Activated CD8-positive, alpha-beta memory T cell treated with anti-CD3 and anti-CD28 coated beads, Interleukin-2, amount 50 U/mL, for 1 hour (primary cell): ENCODE measurements around the gene CAMK2A.

Experiments used
- DNase-seq: peaks from one replicate; pipeline ENCODE4 v3.0.0-alpha.2; 2020; ENCODE audit errors: extremely low read depth

The CAMK2A gene

GRCh38 chr5:150316320-150316719 is 26.7 kb upstream of the CAMK2A start:
- DNase-seq, result no peak

GRCh38 chr5:150315245-150315644 is 25.7 kb upstream of the CAMK2A start:
- no peak for DNase-seq

- no peak for DNase-seq
These were observed 24.5 kb upstream of the CAMK2A start for GRCh38 chr5:150313921-150314716.

GRCh38 chr5:150313501-150313900 is 23.9 kb upstream of the CAMK2A start:
- no peak for DNase-seq

- DNase-seq, result no peak
These were observed 22.9 kb upstream of the CAMK2A start for GRCh38 chr5:150312518-150312917.

- no peak for DNase-seq
These were observed 21.6 kb upstream of the CAMK2A start for GRCh38 chr5:150311015-150311692.

- no peak for DNase-seq
These were observed 20.7 kb upstream of the CAMK2A start for GRCh38 chr5:150310246-150310645.

- no peak for DNase-seq
These were observed 20.3 kb upstream of the CAMK2A start for GRCh38 chr5:150309886-150310239.

GRCh38 chr5:150309101-150309885 is 19.7 kb upstream of the CAMK2A start:
- DNase-seq, result no peak

- DNase-seq, result no peak
These were observed 18.2 kb upstream of the CAMK2A start for GRCh38 chr5:150307617-150308426.

- DNase-seq, result no peak
These were observed 17.2 kb upstream of the CAMK2A start for GRCh38 chr5:150306775-150307174.

- DNase-seq, result no peak
These were observed 16.0 kb upstream of the CAMK2A start for GRCh38 chr5:150305557-150305956.

- no peak for DNase-seq
These were observed 15.5 kb upstream of the CAMK2A start for GRCh38 chr5:150305095-150305494.

GRCh38 chr5:150304481-150305081 is 15.0 kb upstream of the CAMK2A start:
- no peak for DNase-seq

GRCh38 chr5:150303660-150304386 is 14.2 kb upstream of the CAMK2A start:
- DNase-seq, result no peak

GRCh38 chr5:150303070-150303615 is 13.6 kb upstream of the CAMK2A start:
- DNase-seq, result no peak

- DNase-seq, result no peak
These were observed 12.9 kb upstream of the CAMK2A start, which contains the start of gene ARSI for GRCh38 chr5:150302301-150303069. Gene ARSI, minus strand, starts transcription at chr5:150302905. Its CDS starts 532 bp downstream, at chr5:150302373.

- DNase-seq, result no peak
These were observed 12.3 kb upstream of the CAMK2A start for GRCh38 chr5:150301901-150302300.

GRCh38 chr5:150301170-150301505 is 11.6 kb upstream of the CAMK2A start:
- DNase-seq, result no peak
